T-helper 17 cell (primary cell): ENCODE data around the gene EHD3. TPM values are rescaled to one million over a fixed set of nuclear protein-coding genes. Genes with fewer than 3 reads are reported as not detected.

ENCODE experiments used
- ATAC-seq: fragments of 150-1000 bp; cut with Tn5 transposase; 2 replicates; pipeline ENCODE4 v1.10.0; 2021; ENCODE audit warnings: mild to moderate bottlenecking, moderate library complexity
- DNase-seq, 3 donors: peaks; one replicate each; pipeline versions ENCODE4 v3.0.0 to v3.0.0-alpha.2; 2020 to 2021
- H3K9me3 ChIP-seq: one replicate; pipeline ENCODE4 v1.7.0; 2013; ENCODE audit warnings: low read length, mild to moderate bottlenecking; ENCODE audit not compliant: control insufficient read depth, poor library complexity, severe bottlenecking
- H3K27ac Mint-ChIP-seq: one replicate; pipeline ENCODE4 v1.8.0; 2022; ENCODE audit warnings: mild to moderate bottlenecking, moderate library complexity, mixed read lengths
- H3K27me3 Mint-ChIP-seq: one replicate; pipeline ENCODE4 v1.8.0; 2022; ENCODE audit warnings: mixed read lengths
- H3K36me3 Mint-ChIP-seq: one replicate; pipeline ENCODE4 v1.8.0; 2022; ENCODE audit warnings: low read depth, mixed read lengths
- H3K4me1 Mint-ChIP-seq: one replicate; pipeline ENCODE4 v1.8.0; 2022; ENCODE audit warnings: mild to moderate bottlenecking, mixed read lengths
- H3K4me3 Mint-ChIP-seq: one replicate; pipeline ENCODE4 v1.8.0; 2022; ENCODE audit warnings: mild to moderate bottlenecking, moderate library complexity, mixed read lengths
- total RNA-seq, 4 donors: library from RNA in 2 of 4; stranded (reverse) in 2 of 4; gene quantifications; one replicate each; pipeline ENCODE4 v1.2.3 and lab custom pipeline; 2022 to 2026

The EHD3 gene
- total RNA-seq, 2 donors from 2014 or later: 3.9 to 23.5 TPM

DNA sequence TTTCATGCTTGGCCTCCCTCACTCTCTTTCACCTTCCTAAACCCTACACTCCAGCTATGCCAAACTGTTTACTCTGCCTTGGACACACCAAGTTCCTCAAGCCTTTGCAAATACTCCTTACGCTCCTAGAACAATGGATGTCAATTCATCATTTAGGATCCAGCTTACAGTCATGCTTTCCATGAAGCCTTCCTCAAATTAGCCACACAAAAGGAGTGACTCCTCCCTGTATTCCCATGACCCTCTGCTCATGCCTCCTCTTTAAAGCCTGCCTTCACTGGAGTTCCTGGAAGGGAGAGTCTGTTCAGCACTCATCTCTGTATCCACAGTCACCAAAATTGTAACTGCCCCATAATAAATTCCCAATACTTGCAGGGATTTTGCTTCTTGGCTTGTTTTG is 721 bp upstream of the EHD3 start:
- ATAC-seq: no peak
- DNase-seq: no peak
- H3K36me3 Mint-ChIP-seq: no peaks in the 10 kb centered on the region
- no peaks in the 10 kb centered on the region for H3K9me3 ChIP-seq
- H3K4me3 Mint-ChIP-seq: peak overlapping the region; percentile 83
- peaks cover 15% of the 10 kb centered on the region for H3K27me3 Mint-ChIP-seq
- no peak overlapping the region for H3K27ac Mint-ChIP-seq
- H3K4me1 Mint-ChIP-seq: peaks cover 19% of the 10 kb centered on the region

- H3K4me3 Mint-ChIP-seq: peak overlapping the region; percentile 83
- H3K4me1 Mint-ChIP-seq: peaks cover 19% of the 10 kb centered on the region
- H3K27ac Mint-ChIP-seq: peak overlapping the region; percentile 14
- H3K27me3 Mint-ChIP-seq: peaks cover 9% of the 10 kb centered on the region
- DNase-seq (no peak), ATAC-seq (no peak)
- no peaks in the 10 kb centered on the region for H3K36me3 Mint-ChIP-seq
- no peaks in the 10 kb centered on the region for H3K9me3 ChIP-seq
Observed at GRCh38 chr2:31234683-31235503, 941 bp downstream of the EHD3 start.

DNA sequence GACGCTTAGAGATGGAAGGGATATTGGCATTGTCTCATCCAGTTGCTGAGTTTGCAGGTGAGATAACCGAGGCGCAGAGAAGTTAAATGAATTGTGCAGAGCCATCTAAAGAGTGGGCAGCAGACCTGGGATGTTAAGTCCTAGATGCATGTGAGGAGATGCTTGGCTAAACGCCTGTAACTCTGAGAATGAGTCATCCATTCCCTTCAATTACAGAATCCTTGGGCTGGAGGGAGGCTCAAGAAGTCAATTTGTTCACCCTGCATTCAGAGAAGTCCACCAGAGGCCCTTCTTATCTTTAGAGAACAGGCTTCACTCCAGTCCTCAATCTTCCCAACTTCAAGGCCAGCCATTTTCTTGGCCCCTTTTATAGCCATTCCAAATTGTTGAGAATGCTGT is 1.6 kb downstream of the EHD3 start:
- H3K9me3 ChIP-seq: no peaks in the 10 kb centered on the region
- Mint-ChIP-seq H3K4me3 (peak overlapping the region; percentile 83), H3K36me3 (no peaks in the 10 kb centered on the region), H3K27ac (peak overlapping the region; percentile 14), H3K4me1 (peaks cover 21% of the 10 kb centered on the region), H3K27me3 (peaks cover 5% of the 10 kb centered on the region)
- ATAC-seq (no peak), DNase-seq (no peak)

GRCh38 chr2:31236433-31237205 is 2.7 kb downstream of the EHD3 start:
- DNase-seq: no peak
- Mint-ChIP-seq H3K27ac (no peak overlapping the region), H3K4me3 (no peak overlapping the region)

GRCh38 chr2:31237348-31238017 is 3.5 kb downstream of the EHD3 start:
- DNase-seq: no peak
- no peak overlapping the region for H3K4me3 Mint-ChIP-seq
- H3K27me3 Mint-ChIP-seq: no peaks in the 10 kb centered on the region
- peaks cover 21% of the 10 kb centered on the region for H3K4me1 Mint-ChIP-seq
- H3K27ac Mint-ChIP-seq: peak overlapping the region; percentile 24
- no peaks in the 10 kb centered on the region for H3K9me3 ChIP-seq
- no peaks in the 10 kb centered on the region for H3K36me3 Mint-ChIP-seq
- no peak for ATAC-seq

More at GRCh38 chr2:31236433-31237205, 2.7 kb downstream of the EHD3 start:
- H3K9me3 ChIP-seq: no peaks in the 10 kb centered on the region
- ATAC-seq: no peak
- no peaks in the 10 kb centered on the region for H3K27me3 Mint-ChIP-seq
- no peaks in the 10 kb centered on the region for H3K36me3 Mint-ChIP-seq
- peaks cover 21% of the 10 kb centered on the region for H3K4me1 Mint-ChIP-seq

GRCh38 chr2:31238126-31238905 is 4.4 kb downstream of the EHD3 start:
- ATAC-seq: no peak

GRCh38 chr2:31238906-31239592 is 5.1 kb downstream of the EHD3 start:
- DNase-seq (no peak), ATAC-seq (no peak)
- H3K9me3 ChIP-seq: no peaks in the 10 kb centered on the region
- H3K36me3 Mint-ChIP-seq: no peaks in the 10 kb centered on the region
- peak overlapping the region; percentile 24 for H3K27ac Mint-ChIP-seq
- peaks cover 13% of the 10 kb centered on the region for H3K4me1 Mint-ChIP-seq
- no peak overlapping the region for H3K4me3 Mint-ChIP-seq
- H3K27me3 Mint-ChIP-seq: no peaks in the 10 kb centered on the region

More at GRCh38 chr2:31238126-31238905, 4.4 kb downstream of the EHD3 start:
- Mint-ChIP-seq H3K27ac (peak overlapping the region; percentile 24), H3K4me3 (no peak overlapping the region), H3K27me3 (no peaks in the 10 kb centered on the region), H3K4me1 (peaks cover 15% of the 10 kb centered on the region), H3K36me3 (no peaks in the 10 kb centered on the region)
- DNase-seq: no peak
- H3K9me3 ChIP-seq: no peaks in the 10 kb centered on the region

DNA sequence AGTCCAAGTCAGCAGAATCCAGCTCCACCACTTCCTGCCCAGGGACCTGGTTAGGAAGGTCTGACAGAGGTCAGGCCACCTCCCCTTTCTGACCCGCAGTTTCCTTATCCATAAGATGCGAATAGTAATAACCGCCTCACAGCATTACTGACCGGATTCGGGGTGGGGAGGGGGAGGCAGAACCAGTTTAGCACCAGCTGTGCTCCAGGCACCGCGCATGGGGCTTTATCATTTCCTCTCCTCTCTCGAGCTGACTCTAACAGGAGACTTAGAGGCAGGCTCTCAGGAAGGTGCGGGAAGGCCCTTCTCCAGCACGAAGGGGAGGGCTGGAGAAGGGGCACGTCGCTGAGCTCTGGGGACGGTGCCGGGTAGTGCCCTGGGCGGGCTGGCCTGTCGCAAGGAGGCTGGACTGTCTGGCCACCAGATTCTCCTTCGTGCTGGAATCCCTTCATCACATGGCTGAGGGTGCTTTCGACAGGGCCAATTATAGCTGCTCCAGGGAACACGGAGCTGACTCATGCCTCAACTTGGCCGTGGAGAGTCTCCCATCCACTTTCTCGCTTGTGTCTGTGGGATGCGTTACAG is 5.7 kb downstream of the EHD3 start:
- Mint-ChIP-seq H3K27ac (peak overlapping the region; percentile 79), H3K4me3 (no peak overlapping the region), H3K4me1 (peaks cover 14% of the 10 kb centered on the region), H3K36me3 (no peaks in the 10 kb centered on the region), H3K27me3 (no peaks in the 10 kb centered on the region)
- H3K9me3 ChIP-seq: no peaks in the 10 kb centered on the region
- no peak for ATAC-seq
- DNase-seq: no peak

GRCh38 chr2:31240381-31241365 is 6.7 kb downstream of the EHD3 start:
- DNase-seq (no peak), ATAC-seq (no peak)
- H3K36me3 Mint-ChIP-seq: no peaks in the 10 kb centered on the region
- no peak overlapping the region for H3K4me3 Mint-ChIP-seq
- peak overlapping the region; percentile 79 for H3K27ac Mint-ChIP-seq
- no peaks in the 10 kb centered on the region for H3K27me3 Mint-ChIP-seq
- no peaks in the 10 kb centered on the region for H3K9me3 ChIP-seq
- peaks cover 6% of the 10 kb centered on the region for H3K4me1 Mint-ChIP-seq

DNA sequence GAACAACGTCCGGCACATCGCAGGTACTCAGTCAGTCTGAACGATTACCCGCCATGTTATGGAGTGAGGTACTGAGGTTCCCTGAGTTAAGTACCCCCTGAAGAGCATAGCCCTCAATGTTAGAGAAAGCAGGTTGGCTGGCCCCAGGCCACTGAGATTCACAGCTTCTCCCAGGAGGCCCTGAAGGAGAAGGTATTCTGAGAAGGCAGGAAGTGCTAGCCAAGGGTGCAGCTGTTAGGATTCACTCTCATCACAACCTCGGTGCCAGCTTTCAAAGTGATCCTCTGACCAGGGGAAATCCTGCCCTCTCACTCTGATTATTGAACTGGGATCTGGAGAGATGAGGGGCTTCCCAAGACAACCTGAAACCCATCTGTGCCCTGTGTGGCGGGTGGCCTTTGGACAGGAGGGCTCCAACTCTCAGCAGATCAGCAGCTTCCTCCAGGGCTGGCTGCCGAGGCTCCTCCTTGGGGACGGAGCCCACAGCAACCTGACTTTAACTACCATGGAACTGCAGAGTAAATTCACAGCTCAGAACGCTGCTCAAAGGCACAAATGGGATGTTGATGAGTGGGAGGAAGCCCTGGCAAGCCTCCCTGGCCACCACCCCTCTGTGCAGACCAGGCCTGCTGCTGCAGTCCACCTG is 7.8 kb downstream of the EHD3 start:
- no peak for ATAC-seq
- Mint-ChIP-seq H3K27me3 (no peaks in the 10 kb centered on the region), H3K4me1 (peaks cover 12% of the 10 kb centered on the region), H3K36me3 (peaks cover 4% of the 10 kb centered on the region), H3K4me3 (no peak overlapping the region), H3K27ac (no peak overlapping the region)
- no peak for DNase-seq
- no peaks in the 10 kb centered on the region for H3K9me3 ChIP-seq

GRCh38 chr2:31243053-31243452 is 9.1 kb downstream of the EHD3 start:
- peaks cover 10% of the 10 kb centered on the region for H3K4me1 Mint-ChIP-seq
- no peak for ATAC-seq
- no peaks in the 10 kb centered on the region for H3K9me3 ChIP-seq

More at GRCh38 chr2:31243053-31243452, 9.1 kb downstream of the EHD3 start:
- Mint-ChIP-seq H3K36me3 (peaks cover 4% of the 10 kb centered on the region), H3K4me3 (no peak overlapping the region), H3K27ac (no peak overlapping the region), H3K27me3 (no peaks in the 10 kb centered on the region)
- DNase-seq: no peak
